KMS-11 (cell line): ENCODE data around the gene ATXN7L3B.

Source experiments
- H2AFZ ChIP-seq: fragments of 200-600 bp; sonication (generic); 2 replicates; pipeline ENCODE4 v1.6.1; 2016; ENCODE audit warnings: antibody characterized with exemption, mixed run types, low read depth
- H3K27ac ChIP-seq: fragments of 200-600 bp; sonication (generic); 2 replicates; pipeline ENCODE4 v1.6.1; 2016; ENCODE audit warnings: mild to moderate bottlenecking, mixed run types
- H3K27me3 ChIP-seq: fragments of 200-600 bp; sonication (generic); 2 replicates; pipeline ENCODE4 v1.6.1; 2017; ENCODE audit warnings: mild to moderate bottlenecking, low read depth, mixed run types, moderate library complexity; ENCODE audit not compliant: insufficient read depth
- H3K36me3 ChIP-seq: fragments of 200-600 bp; sonication (generic); 2 replicates; pipeline ENCODE4 v1.6.1; 2017; ENCODE audit warnings: mild to moderate bottlenecking, mixed run types; ENCODE audit not compliant: insufficient read depth
- H3K4me1 ChIP-seq: fragments of 200-600 bp; sonication (generic); 2 replicates; pipeline ENCODE4 v1.6.1; 2016; ENCODE audit warnings: mild to moderate bottlenecking, low read depth, mixed run types; ENCODE audit not compliant: poor library complexity, severe bottlenecking
- H3K4me2 ChIP-seq: fragments of 200-600 bp; sonication (generic); 2 replicates; pipeline ENCODE4 v1.7.0; 2016; ENCODE audit warnings: mild to moderate bottlenecking, mixed run types
- H3K4me3 ChIP-seq: fragments of 200-600 bp; sonication (generic); IDR thresholded peaks from 2 replicates; pipeline ENCODE4 v1.6.1; 2017; ENCODE audit warnings: low read depth, low read length, mixed read lengths; ENCODE audit not compliant: insufficient read depth
- H3K79me2 ChIP-seq: fragments of 200-600 bp; sonication (generic); 2 replicates; pipeline ENCODE4 v1.6.1; 2016; ENCODE audit warnings: low read depth, mixed run types; ENCODE audit not compliant: insufficient read depth
- H3K9ac ChIP-seq: fragments of 200-600 bp; sonication (generic); 2 replicates; pipeline ENCODE4 v1.6.1; 2016; ENCODE audit warnings: mild to moderate bottlenecking, mixed run types
- H4K20me1 ChIP-seq: fragments of 200-600 bp; sonication (generic); 2 replicates; pipeline ENCODE4 v1.6.1; 2016; ENCODE audit warnings: mild to moderate bottlenecking, mixed run types; ENCODE audit not compliant: insufficient read depth
- CTCF ChIP-seq: fragments of 200-600 bp; sonication (generic); conservative IDR thresholded peaks from 2 replicates; pipeline ENCODE4 v1.6.1; 2017; ENCODE audit warnings: low read depth, mild to moderate bottlenecking, antibody characterized with exemption, low read length, moderate library complexity, mixed read lengths

Gene ATXN7L3B

GRCh38 chr12:74584483-74585062 lies 46.9 kb downstream of the ATXN7L3B start:
- Histone ChIP-seq H3K9ac (no peak overlapping the region), H3K4me1 (no peaks in the 10 kb centered on the region), H3K36me3 (no peaks in the 10 kb centered on the region), H3K79me2 (no peaks in the 10 kb centered on the region), H3K27ac (no peak overlapping the region), H4K20me1 (no peaks in the 10 kb centered on the region), H3K4me2 (no peak overlapping the region), H3K4me3 (no peak overlapping the region), H3K27me3 (no peaks in the 10 kb centered on the region), H2AFZ (no peak overlapping the region)
- TF ChIP-seq CTCF, result no peak

DNA sequence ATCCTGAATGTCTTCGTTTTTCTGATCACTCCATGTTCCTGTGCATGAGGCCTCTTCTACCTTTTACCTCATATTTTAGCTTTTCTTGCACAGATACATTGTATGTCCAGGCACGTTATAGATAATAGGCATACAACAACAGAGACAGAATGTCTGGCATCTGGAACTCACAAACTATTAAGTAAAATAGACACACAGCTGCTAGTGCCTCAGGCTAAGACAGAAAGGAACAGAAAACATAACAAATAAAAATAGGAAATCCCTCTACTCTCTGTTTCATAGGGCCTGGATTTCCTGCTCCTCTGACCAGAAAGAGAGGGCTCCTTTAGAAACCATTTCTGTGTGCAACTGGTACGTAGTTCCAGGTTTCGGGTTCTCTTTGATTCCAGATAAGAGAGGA lies 48.6 kb downstream of the ATXN7L3B start:
- H3K27me3 ChIP-seq, result no peaks in the 10 kb centered on the region
- no peak for TF ChIP-seq CTCF
- H3K4me1 ChIP-seq, result no peaks in the 10 kb centered on the region
- H2AFZ ChIP-seq, result no peak overlapping the region
- no peak overlapping the region for H3K4me3 ChIP-seq
- H3K36me3 ChIP-seq, result no peaks in the 10 kb centered on the region
- H4K20me1 ChIP-seq, result no peaks in the 10 kb centered on the region
- no peak overlapping the region for H3K4me2 ChIP-seq
- no peak overlapping the region for H3K27ac ChIP-seq
- no peaks in the 10 kb centered on the region for H3K79me2 ChIP-seq
- no peak overlapping the region for H3K9ac ChIP-seq
